ENCODE measurements around the gene BRINP1.

The BRINP1 gene

GRCh38 chr9:119278171-119278570, 91.1 kb downstream of the BRINP1 start:
- no peak for DNase-seq (ENCODE audit: low spot score)

- no peak for DNase-seq (ENCODE audit: low spot score)
These were observed 95.1 kb downstream of the BRINP1 start for GRCh38 chr9:119273984-119274665.

GRCh38 chr9:119273325-119273904, 95.8 kb downstream of the BRINP1 start:
- no peak for DNase-seq (ENCODE audit: low spot score)

- DNase-seq (ENCODE audit: low spot score) = no peak
These were observed 96.6 kb downstream of the BRINP1 start for GRCh38 chr9:119272500-119273211.

GRCh38 chr9:119268985-119269384, 100.2 kb downstream of the BRINP1 start:
- DNase-seq (ENCODE audit: low spot score) = no peak

GRCh38 chr9:119264165-119264564, 105.1 kb downstream of the BRINP1 start:
- no peak for DNase-seq (ENCODE audit: low spot score)

GRCh38 chr9:119257592-119257991, 111.6 kb downstream of the BRINP1 start:
- no peak for DNase-seq (ENCODE audit: low spot score)

GRCh38 chr9:119255116-119255515, 114.1 kb downstream of the BRINP1 start:
- DNase-seq (ENCODE audit: low spot score) = no peak

- no peak for DNase-seq (ENCODE audit: low spot score)
These were observed 116.5 kb downstream of the BRINP1 start for GRCh38 chr9:119252671-119253299.

- no peak for DNase-seq (ENCODE audit: low spot score)
These were observed 117.3 kb downstream of the BRINP1 start for GRCh38 chr9:119251936-119252335.

GRCh38 chr9:119250730-119251129, 118.5 kb downstream of the BRINP1 start:
- no peak for DNase-seq (ENCODE audit: low spot score)

- no peak for DNase-seq (ENCODE audit: low spot score)
These were observed 128.7 kb downstream of the BRINP1 start for GRCh38 chr9:119240546-119240945.

GRCh38 chr9:119234636-119235035, 134.6 kb downstream of the BRINP1 start:
- DNase-seq (ENCODE audit: low spot score) = no peak

- DNase-seq (ENCODE audit: low spot score) = no peak
These were observed 141.8 kb downstream of the BRINP1 start for GRCh38 chr9:119227422-119227821.

GRCh38 chr9:119224431-119224830, 144.8 kb downstream of the BRINP1 start:
- no peak for DNase-seq (ENCODE audit: low spot score)

- DNase-seq (ENCODE audit: low spot score) = no peak
These were observed 148.0 kb downstream of the BRINP1 start for GRCh38 chr9:119221276-119221675.

GRCh38 chr9:119218293-119218692, 150.9 kb downstream of the BRINP1 start:
- DNase-seq (ENCODE audit: low spot score) = no peak

GRCh38 chr9:119216651-119217331, 152.4 kb downstream of the BRINP1 start:
- DNase-seq (ENCODE audit: low spot score) = no peak

GRCh38 chr9:119215651-119216050, 153.6 kb downstream of the BRINP1 start:
- DNase-seq (ENCODE audit: low spot score) = no peak

GRCh38 chr9:119213471-119213870, 155.8 kb downstream of the BRINP1 start:
- no peak for DNase-seq (ENCODE audit: low spot score)

GRCh38 chr9:119197893-119198607, 171.2 kb downstream of the BRINP1 start:
- no peak for DNase-seq (ENCODE audit: low spot score)

- no peak for DNase-seq (ENCODE audit: low spot score)
These were observed 173.7 kb downstream of the BRINP1 start for GRCh38 chr9:119195521-119195920.
